Stomach (tissue), 9 donors: ENCODE measurements around the gene PTPRT. TPM values are rescaled to one million over a fixed set of nuclear protein-coding genes. Genes with fewer than 3 reads are reported as not detected.

Experiments
- DNase-seq, 2 donors: peaks; one replicate each; pipeline versions ENCODE4 v3.0.0 to v3.0.0-alpha.2; 2013 to 2019
- H3K27ac ChIP-seq, 5 donors: fragments of 200-600 bp in 4 of 5; sonication (generic) in 4 of 5; one replicate each; pipeline ENCODE4 v1.5.1; 2013 to 2019; ENCODE audit warnings: mild to moderate bottlenecking in 1 of 5, moderate library complexity in 1 of 5
- H3K27me3 ChIP-seq, 3 donors: fragments of 200-600 bp; sonication (generic); one replicate each; pipeline ENCODE4 v1.5.1; 2017 to 2019; ENCODE audit warnings: mixed run types in 1 of 3
- H3K36me3 ChIP-seq, 4 donors: fragments of 200-600 bp; sonication (generic); 1 replicate in 3 of 4; 2 replicates in 1 of 4; pipeline ENCODE4 v1.5.1; 2016 to 2019
- H3K4me1 ChIP-seq, 4 donors: fragments of 200-600 bp; sonication (generic); one replicate each; pipeline ENCODE4 v1.5.1; 2016 to 2019
- H3K4me3 ChIP-seq, 4 donors: fragments of 200-600 bp; sonication (generic) in 3 of 4; one replicate each; pipeline ENCODE4 v1.5.1; 2016 to 2019; ENCODE audit warnings: mild to moderate bottlenecking in 1 of 4
- H3K9me3 ChIP-seq, 4 donors: fragments of 200-600 bp; sonication (generic); one replicate each; pipeline ENCODE4 v1.5.1; 2016 to 2019
- CTCF ChIP-seq, 7 experiments: fragments of 450-650 bp in 4 of 7; fragments of 200-600 bp in 3 of 7; sonication (generic) in 3 of 7; IDR thresholded peaks; one replicate each; pipeline ENCODE4 v1.5.1; 2016 to 2019; ENCODE audit warnings: antibody characterized with exemption in 7 of 7, control low read depth in 2 of 7, mild to moderate bottlenecking in 1 of 7
- EP300 ChIP-seq: sonication (generic); formaldehyde crosslinking; IDR thresholded peaks from one replicate; pipeline ENCODE4 v1.6.1; 2017; ENCODE audit warnings: antibody characterized with exemption
- POLR2A ChIP-seq, 4 donors: fragments of 450-650 bp; IDR thresholded peaks; one replicate each; pipeline ENCODE4 v1.6.1; 2016; ENCODE audit warnings: antibody characterized with exemption in 4 of 4, control low read depth in 2 of 4, mild to moderate bottlenecking in 1 of 4, moderate library complexity in 1 of 4
- POLR2AphosphoS5 ChIP-seq, 3 donors: sonication (generic); formaldehyde crosslinking; IDR thresholded peaks; one replicate each; pipeline ENCODE4 v1.6.1; 2016; ENCODE audit warnings: antibody characterized with exemption in 3 of 3
- WGBS, 5 donors: extraction: QIAGEN DNeasy Blood & Tissue Kit in 3 of 5; methylation state at CpG; one replicate each; pipeline versions ENCODE4 v1.1.5 to v1.1.7; 2013 to 2018; 5-methylcytosine and 5-hydroxymethylcytosine counted together
- intact Hi-C: fragments of 100-400 bp; cut with DNase I; formaldehyde crosslinking; loops from one replicate; pipeline ENCODE4 v1.15.1; 2023; ENCODE audit warnings: low total_unique reads
- polyA plus RNA-seq, 3 donors: library from polyadenylated mRNA; stranded (reverse); fragments of 200-250 nt; gene quantifications; one replicate each; pipeline ENCODE4 v1.2.3, GENCODE V29; 2013
- total RNA-seq, 5 donors: library from RNA; depleted of rRNA; stranded (reverse); fragments of >200 nt; gene quantifications; one replicate each; pipeline versions ENCODE4 v1.1.0 to v1.2.3, GENCODE V29; 2014 to 2016
- donor health status: healthy with polysubstance abuse.
- donor health status: Bipolar disorder and iron deficiency.
- donor health status: healthy.

Gene PTPRT
- total and polyA plus RNA-seq, 8 donors, result 0.05 to 11.6 (median 1.7) TPM; not detected in 2

GRCh38 chr20:42945234-42945994 lies 244.3 kb downstream of the PTPRT start:
- 49 to 62% (median 55%) methylated on average over 9 to 10 of the region's 10 CpGs for WGBS, 5 donors
- Histone ChIP-seq H3K27ac (no peak overlapping the region), H3K4me1 (no peaks in the 10 kb centered on the region), H3K4me3 (no peak overlapping the region), H3K9me3 (peaks cover 0 to 19% (median 11%) of the 10 kb centered on the region in 4 donors), H3K36me3 (no peaks in the 10 kb centered on the region), H3K27me3 (peaks cover 0 to 4% (median 0%) of the 10 kb centered on the region in 3 donors)
- TF ChIP-seq POLR2A (IDR thresholded peaks at IDR 0.05) (no peak), POLR2AphosphoS5 (IDR thresholded peaks at IDR 0.05) (no peak), CTCF (IDR thresholded peaks at IDR 0.05) (no peak), EP300 (no peak)
- intact Hi-C loops, result no loop called here
- peak in 1 of 2 donors; percentile 11 for DNase-seq

GRCh38 chr20:42941629-42942028 lies 248.1 kb downstream of the PTPRT start:
- 73 to 85% (median 81%) methylated on average over 2 of the region's 2 CpGs for WGBS, 5 donors
- intact Hi-C loops, result no loop called here

GRCh38 chr20:42938441-42939205 lies 251.1 kb downstream of the PTPRT start:
- no peak for TF ChIP-seq POLR2AphosphoS5 (IDR thresholded peaks at IDR 0.05)
- TF ChIP-seq POLR2A (IDR thresholded peaks at IDR 0.05), result no peak
- no peak for TF ChIP-seq CTCF (IDR thresholded peaks at IDR 0.05)
- no peak for TF ChIP-seq EP300

More at GRCh38 chr20:42941629-42942028, 248.1 kb downstream of the PTPRT start:
- H3K27me3 ChIP-seq, result no peaks in the 10 kb centered on the region
- TF ChIP-seq POLR2AphosphoS5 (IDR thresholded peaks at IDR 0.05), result no peak
- no peak for TF ChIP-seq CTCF (IDR thresholded peaks at IDR 0.05)
- TF ChIP-seq POLR2A (IDR thresholded peaks at IDR 0.05), result no peak
- no peak for TF ChIP-seq EP300
- H3K4me3 ChIP-seq, result no peak overlapping the region
- no peaks in the 10 kb centered on the region for H3K4me1 ChIP-seq
- no peak overlapping the region for H3K27ac ChIP-seq
- H3K9me3 ChIP-seq, result no peaks in the 10 kb centered on the region
- DNase-seq, result no peak
- no peaks in the 10 kb centered on the region for H3K36me3 ChIP-seq

GRCh38 chr20:42936482-42936881 lies 253.2 kb downstream of the PTPRT start:
- intact Hi-C loops, result no loop called here
- Histone ChIP-seq H3K36me3 (no peaks in the 10 kb centered on the region), H3K9me3 (no peaks in the 10 kb centered on the region), H3K4me1 (no peaks in the 10 kb centered on the region), H3K27me3 (no peaks in the 10 kb centered on the region), H3K27ac (no peak overlapping the region), H3K4me3 (no peak overlapping the region)
- 88 to 95% (median 93%) methylated on average over 3 of the region's 3 CpGs for WGBS, 5 donors
- DNase-seq, result no peak
- TF ChIP-seq CTCF (IDR thresholded peaks at IDR 0.05) (no peak), POLR2AphosphoS5 (IDR thresholded peaks at IDR 0.05) (no peak), EP300 (no peak), POLR2A (IDR thresholded peaks at IDR 0.05) (no peak)

More at GRCh38 chr20:42938441-42939205, 251.1 kb downstream of the PTPRT start:
- Histone ChIP-seq H3K36me3 (no peaks in the 10 kb centered on the region), H3K9me3 (no peaks in the 10 kb centered on the region), H3K4me3 (no peak overlapping the region), H3K27ac (no peak overlapping the region), H3K4me1 (no peaks in the 10 kb centered on the region), H3K27me3 (no peaks in the 10 kb centered on the region)
- peak in 1 of 2 donors; percentile 5 for DNase-seq
- intact Hi-C loops, result no loop called here
- WGBS, 5 donors, result 66 to 75% (median 73%) methylated on average over 3 of the region's 3 CpGs
